Measurements from ENCODE around the gene ZNF101.

- TF ChIP-seq CTCF (IDR thresholded peaks at IDR 0.05) (no peak), POLR2A (IDR thresholded peaks at IDR 0.05) (no peak), EP300 (IDR thresholded peaks at IDR 0.05) (no peak)
Observed at GRCh38 chr19:19704836-19705235, 36.2 kb downstream of the ZNF101 start.

Data from tibial nerve (tissue), 4 donors.